OCI-LY1 (cell line): ENCODE measurements around the gene NOTUM.
A peak's percentile ranks its signal among the peaks of the same experiment; 100 is the strongest.

Experiments
- H2AFZ ChIP-seq: fragments of 200-600 bp; sonication (generic), shearing (Covaris generic); 2 replicates; pipeline ENCODE4 v1.6.0; 2014; ENCODE audit warnings: antibody characterized with exemption, mild to moderate bottlenecking, low read length
- H3F3A ChIP-seq: fragments of 200-600 bp; sonication (generic), shearing (Covaris generic); 2 replicates; pipeline ENCODE4 v1.6.0; 2014; ENCODE audit warnings: mild to moderate bottlenecking, antibody characterized with exemption, low read length, moderate library complexity; ENCODE audit not compliant: insufficient read depth
- H3K27ac ChIP-seq: fragments of 200-600 bp; sonication (generic); 2 replicates; pipeline ENCODE4 v1.5.1; 2014; ENCODE audit warnings: low read length, mixed run types, mild to moderate bottlenecking, low read depth; ENCODE audit not compliant: poor library complexity, severe bottlenecking
- H3K27me3 ChIP-seq: fragments of 200-600 bp; sonication (generic); 2 replicates; pipeline ENCODE4 v1.6.0; 2014; ENCODE audit warnings: antibody characterized with exemption, mild to moderate bottlenecking, low read length, moderate library complexity; ENCODE audit not compliant: insufficient read depth
- H3K36me3 ChIP-seq: fragments of 200-600 bp; sonication (generic); 2 replicates; pipeline ENCODE4 v1.6.1; 2014; ENCODE audit warnings: mild to moderate bottlenecking, antibody characterized with exemption, low read length, moderate library complexity, mixed read lengths; ENCODE audit not compliant: insufficient read depth
- H3K4me1 ChIP-seq: fragments of 200-600 bp; sonication (generic); 2 replicates; pipeline ENCODE4 v1.5.1; 2014; ENCODE audit warnings: mild to moderate bottlenecking, low read length, moderate library complexity; ENCODE audit not compliant: insufficient read depth, severe bottlenecking
- H3K4me2 ChIP-seq: fragments of 200-600 bp; sonication (generic), shearing (Covaris generic); 2 replicates; pipeline ENCODE4 v1.6.1; 2014; ENCODE audit warnings: low read length
- H3K4me3 ChIP-seq: fragments of 200-600 bp; sonication (generic); 2 replicates; pipeline ENCODE4 v1.5.1; 2014; ENCODE audit warnings: low read length, low read depth, mild to moderate bottlenecking, mixed read lengths; ENCODE audit not compliant: poor library complexity, severe bottlenecking
- H3K79me2 ChIP-seq: fragments of 200-600 bp; shearing (Covaris generic); 2 replicates; pipeline ENCODE4 v1.6.1; 2016; ENCODE audit warnings: mixed run types, low read length, mixed read lengths; ENCODE audit not compliant: insufficient read depth
- H3K9ac ChIP-seq: fragments of 200-600 bp; sonication (generic), shearing (Covaris generic); 2 replicates; pipeline ENCODE4 v1.6.1; 2014; ENCODE audit warnings: mild to moderate bottlenecking, low read length, mixed read lengths
- H3K9me2 ChIP-seq: fragments of 200-600 bp; sonication (generic), shearing (Covaris generic); 2 replicates; pipeline ENCODE4 v1.6.1; 2014; ENCODE audit warnings: low read depth, mild to moderate bottlenecking, low read length, mixed read lengths
- H3K9me3 ChIP-seq: fragments of 200-600 bp; shearing (Covaris generic); 2 replicates; pipeline ENCODE4 v1.6.1; 2014; ENCODE audit warnings: low read length, mixed read lengths
- H4K20me1 ChIP-seq: fragments of 200-600 bp; sonication (generic), shearing (Covaris generic); 2 replicates; pipeline ENCODE4 v1.6.0; 2016; ENCODE audit warnings: mild to moderate bottlenecking, low read length; ENCODE audit not compliant: insufficient read depth
- CTCF ChIP-seq: fragments of 200-600 bp; sonication (generic), shearing (Covaris generic); IDR thresholded peaks from 2 replicates; pipeline ENCODE4 v1.5.1; 2017; ENCODE audit warnings: mild to moderate bottlenecking, antibody characterized with exemption, low read length, moderate library complexity, mixed read lengths
- EZH2 ChIP-seq: fragments of 200-600 bp; sonication (generic), shearing (Covaris generic); IDR thresholded peaks from 2 replicates; pipeline ENCODE4 v1.8.0; 2017; ENCODE audit warnings: borderline replicate concordance, mixed run types, mild to moderate bottlenecking, antibody characterized with exemption, low read length, moderate library complexity, mixed read lengths

The NOTUM gene

GRCh38 chr17:81911277-81911961, 49.6 kb downstream of the NOTUM start, which contains the start of gene PCYT2:
TSS of gene PCYT2 (minus strand) at chr17:81911399. CDS start at chr17:81911355, 44 bp downstream.
- Histone ChIP-seq H3K36me3 (peaks cover 67% of the 10 kb centered on the region), H3K9ac (peak within 1 kb of the TSS; percentile 74), H2AFZ (no peak within 1 kb of the TSS), H3K9me3 (no peaks in the 10 kb centered on the region), H3K79me2 (no peaks in the 10 kb centered on the region), H3K4me1 (peaks cover 20% of the 10 kb centered on the region), H3K4me3 (peak within 1 kb of the TSS; percentile 79), H3F3A (no peaks in the 10 kb centered on the region), H3K9me2 (no peaks in the 10 kb centered on the region), H4K20me1 (no peaks in the 10 kb centered on the region), H3K27me3 (no peaks in the 10 kb centered on the region), H3K4me2 (peak within 1 kb of the TSS; percentile 96), H3K27ac (peak within 1 kb of the TSS; percentile 1)
- no peak for TF ChIP-seq EZH2
- peak; percentile 35; the same call in 1 of the 2 replicates for TF ChIP-seq CTCF

- H4K20me1 ChIP-seq: no peaks in the 10 kb centered on the region
- H3K9me2 ChIP-seq: no peaks in the 10 kb centered on the region
- H3K79me2 ChIP-seq: no peaks in the 10 kb centered on the region
- no peaks in the 10 kb centered on the region for H3K27me3 ChIP-seq
- H3K27ac ChIP-seq: no peak overlapping the region
- no peaks in the 10 kb centered on the region for H3K9me3 ChIP-seq
- peak overlapping the region; percentile 79 for H3K4me3 ChIP-seq
- H2AFZ ChIP-seq: no peak overlapping the region
- peak overlapping the region; percentile 96 for H3K4me2 ChIP-seq
- no peak for TF ChIP-seq CTCF
- peaks cover 16% of the 10 kb centered on the region for H3K4me1 ChIP-seq
- H3K36me3 ChIP-seq: peaks cover 69% of the 10 kb centered on the region
- H3F3A ChIP-seq: no peaks in the 10 kb centered on the region
- H3K9ac ChIP-seq: peak overlapping the region; percentile 74
Observed at GRCh38 chr17:81910840-81911276, 50.1 kb downstream of the NOTUM start.

GRCh38 chr17:81909966-81910839, 50.8 kb downstream of the NOTUM start:
- peak overlapping the region; percentile 1 for H3K27ac ChIP-seq
- no peaks in the 10 kb centered on the region for H3K79me2 ChIP-seq
- no peak for TF ChIP-seq EZH2
- TF ChIP-seq CTCF: no peak
- no peaks in the 10 kb centered on the region for H3K9me2 ChIP-seq
- H2AFZ ChIP-seq: no peak overlapping the region
- peak overlapping the region; percentile 96 for H3K4me2 ChIP-seq
- peaks cover 16% of the 10 kb centered on the region for H3K4me1 ChIP-seq
- H4K20me1 ChIP-seq: no peaks in the 10 kb centered on the region
- H3F3A ChIP-seq: no peaks in the 10 kb centered on the region
- no peaks in the 10 kb centered on the region for H3K9me3 ChIP-seq
- H3K4me3 ChIP-seq: peak overlapping the region; percentile 79
- peaks cover 68% of the 10 kb centered on the region for H3K36me3 ChIP-seq
- no peaks in the 10 kb centered on the region for H3K27me3 ChIP-seq
- peak overlapping the region; percentile 74 for H3K9ac ChIP-seq
